Measurements from ENCODE around the gene FAM120B. TPM values are rescaled to one million over a fixed set of nuclear protein-coding genes. Genes with fewer than 3 reads are reported as not detected.

FAM120B gene
- total RNA-seq, 4 donors from 2014 or later, result 25.0 to 32.8 (median 27.5) TPM

DNA sequence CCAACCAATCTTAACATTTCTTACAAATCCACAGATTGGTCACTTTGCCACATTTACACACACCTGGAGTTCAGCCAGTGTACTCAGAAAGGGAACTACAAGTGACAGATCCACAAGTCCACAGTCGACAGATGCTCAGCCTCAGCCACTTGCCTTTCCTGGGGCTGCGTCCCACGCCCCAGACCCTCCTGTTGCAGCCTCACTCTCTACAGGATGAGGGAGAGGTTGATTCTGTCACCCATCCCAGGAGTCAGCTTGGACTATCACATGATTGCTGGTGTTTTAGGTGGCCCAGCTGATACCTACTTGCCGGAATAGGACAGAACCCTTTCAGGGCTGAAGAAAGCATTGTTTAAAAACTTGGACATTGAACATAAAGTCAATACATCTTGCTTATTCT, 108.8 kb downstream of the FAM120B start:
- TF ChIP-seq, protein P1, sequence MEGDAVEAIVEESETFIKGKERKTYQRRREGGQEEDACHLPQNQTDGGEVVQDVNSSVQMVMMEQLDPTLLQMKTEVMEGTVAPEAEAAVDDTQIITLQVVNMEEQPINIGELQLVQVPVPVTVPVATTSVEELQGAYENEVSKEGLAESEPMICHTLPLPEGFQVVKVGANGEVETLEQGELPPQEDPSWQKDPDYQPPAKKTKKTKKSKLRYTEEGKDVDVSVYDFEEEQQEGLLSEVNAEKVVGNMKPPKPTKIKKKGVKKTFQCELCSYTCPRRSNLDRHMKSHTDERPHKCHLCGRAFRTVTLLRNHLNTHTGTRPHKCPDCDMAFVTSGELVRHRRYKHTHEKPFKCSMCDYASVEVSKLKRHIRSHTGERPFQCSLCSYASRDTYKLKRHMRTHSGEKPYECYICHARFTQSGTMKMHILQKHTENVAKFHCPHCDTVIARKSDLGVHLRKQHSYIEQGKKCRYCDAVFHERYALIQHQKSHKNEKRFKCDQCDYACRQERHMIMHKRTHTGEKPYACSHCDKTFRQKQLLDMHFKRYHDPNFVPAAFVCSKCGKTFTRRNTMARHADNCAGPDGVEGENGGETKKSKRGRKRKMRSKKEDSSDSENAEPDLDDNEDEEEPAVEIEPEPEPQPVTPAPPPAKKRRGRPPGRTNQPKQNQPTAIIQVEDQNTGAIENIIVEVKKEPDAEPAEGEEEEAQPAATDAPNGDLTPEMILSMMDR (IDR thresholded peaks at IDR 0.05; ENCODE audit: low read depth), result no peak

DNA sequence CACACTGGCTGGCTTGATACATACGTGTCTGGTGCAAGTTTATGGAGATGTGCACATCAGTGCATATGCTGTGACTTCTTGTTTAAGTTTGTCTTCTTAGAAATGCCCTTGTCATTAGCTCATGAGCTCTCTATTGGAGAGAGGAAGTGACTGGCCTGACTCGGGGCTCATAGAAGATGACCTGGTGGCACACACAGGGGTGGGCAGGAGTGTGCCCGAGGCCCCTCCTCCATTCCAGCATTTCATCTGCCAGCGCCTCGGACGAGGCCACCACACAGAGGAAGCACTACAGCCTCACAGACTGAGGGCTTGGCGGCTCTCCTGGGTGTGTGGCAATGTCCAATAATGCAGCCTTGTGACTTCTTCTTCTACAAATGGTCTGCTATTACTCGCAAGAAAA, 109.7 kb downstream of the FAM120B start:
- TF ChIP-seq, protein P1 (IDR thresholded peaks at IDR 0.05; ENCODE audit: low read depth), result no peak

DNA sequence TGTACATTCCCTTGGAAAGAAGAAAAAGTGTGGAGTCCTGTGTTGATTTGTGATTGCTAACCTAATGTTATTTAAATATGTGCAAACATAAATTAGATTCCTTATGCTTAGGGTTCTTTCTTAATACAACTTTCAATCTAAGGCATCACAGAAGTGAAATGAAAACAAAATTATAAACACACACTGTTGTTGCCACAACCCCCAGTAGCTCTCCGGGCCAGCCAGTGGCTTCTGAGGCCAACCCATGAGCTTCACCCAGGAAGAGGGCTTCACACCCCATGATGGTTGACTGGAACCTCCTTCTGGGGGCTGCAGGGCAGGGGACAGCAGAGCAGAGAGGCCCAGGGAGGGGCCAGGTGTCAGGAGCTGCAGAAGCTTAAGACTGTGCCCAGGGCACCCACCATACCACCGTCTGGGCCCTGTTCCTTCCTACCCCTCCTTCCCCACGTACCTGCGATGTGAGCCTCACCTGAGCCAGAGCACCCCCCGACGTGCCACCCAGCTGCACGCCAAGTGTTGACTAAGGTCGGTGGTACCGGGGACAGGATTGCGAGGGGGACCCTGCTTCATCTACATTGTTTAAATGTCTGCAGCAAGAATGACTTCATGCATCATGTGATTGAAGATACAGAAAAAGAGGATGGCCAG, 110.5 kb downstream of the FAM120B start:
- TF ChIP-seq, protein P1 (IDR thresholded peaks at IDR 0.05; ENCODE audit: low read depth), result no peak

DNA sequence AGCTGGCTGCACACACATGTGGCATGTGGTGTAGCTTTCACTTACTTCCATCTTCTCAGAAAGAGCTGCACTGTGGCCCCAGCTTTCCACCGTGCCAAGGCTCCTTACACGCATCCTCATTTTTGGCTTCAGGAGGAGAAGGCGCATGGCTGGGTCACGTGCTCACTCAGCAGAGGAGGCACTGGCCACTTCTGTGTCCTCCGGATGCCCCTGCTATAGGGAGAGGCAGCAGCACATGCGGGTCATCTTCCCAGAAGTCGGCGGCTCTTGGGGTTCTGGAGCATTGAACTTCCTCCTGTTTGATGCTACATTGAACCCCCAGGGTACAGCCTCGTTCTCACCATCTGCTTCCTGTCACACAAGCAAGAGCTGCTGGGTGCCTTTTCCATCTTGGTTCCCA, 111.3 kb downstream of the FAM120B start:
- TF ChIP-seq, protein P1 (IDR thresholded peaks at IDR 0.05; ENCODE audit: low read depth), result no peak

DNA sequence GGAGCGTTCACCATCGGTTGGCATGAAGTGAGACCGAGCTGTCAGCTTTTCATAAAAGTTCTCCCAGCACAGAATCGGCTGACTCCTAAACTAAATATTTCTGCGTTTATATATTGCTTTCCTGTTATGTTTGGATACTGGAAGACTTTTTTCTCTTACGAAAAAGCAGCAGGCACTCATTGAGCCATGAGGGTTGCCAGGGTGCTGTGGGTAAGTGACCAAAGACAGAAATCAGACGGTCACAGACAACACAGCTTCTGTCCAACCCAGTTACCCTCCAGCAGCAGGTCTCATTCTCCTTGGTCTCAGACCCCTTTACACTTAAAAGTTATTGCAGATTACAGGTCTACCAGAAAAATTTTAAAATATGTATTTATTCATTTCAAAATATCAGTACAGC, 113.7 kb downstream of the FAM120B start:
- TF ChIP-seq, protein P1 (IDR thresholded peaks at IDR 0.05; ENCODE audit: low read depth), result no peak

DNA sequence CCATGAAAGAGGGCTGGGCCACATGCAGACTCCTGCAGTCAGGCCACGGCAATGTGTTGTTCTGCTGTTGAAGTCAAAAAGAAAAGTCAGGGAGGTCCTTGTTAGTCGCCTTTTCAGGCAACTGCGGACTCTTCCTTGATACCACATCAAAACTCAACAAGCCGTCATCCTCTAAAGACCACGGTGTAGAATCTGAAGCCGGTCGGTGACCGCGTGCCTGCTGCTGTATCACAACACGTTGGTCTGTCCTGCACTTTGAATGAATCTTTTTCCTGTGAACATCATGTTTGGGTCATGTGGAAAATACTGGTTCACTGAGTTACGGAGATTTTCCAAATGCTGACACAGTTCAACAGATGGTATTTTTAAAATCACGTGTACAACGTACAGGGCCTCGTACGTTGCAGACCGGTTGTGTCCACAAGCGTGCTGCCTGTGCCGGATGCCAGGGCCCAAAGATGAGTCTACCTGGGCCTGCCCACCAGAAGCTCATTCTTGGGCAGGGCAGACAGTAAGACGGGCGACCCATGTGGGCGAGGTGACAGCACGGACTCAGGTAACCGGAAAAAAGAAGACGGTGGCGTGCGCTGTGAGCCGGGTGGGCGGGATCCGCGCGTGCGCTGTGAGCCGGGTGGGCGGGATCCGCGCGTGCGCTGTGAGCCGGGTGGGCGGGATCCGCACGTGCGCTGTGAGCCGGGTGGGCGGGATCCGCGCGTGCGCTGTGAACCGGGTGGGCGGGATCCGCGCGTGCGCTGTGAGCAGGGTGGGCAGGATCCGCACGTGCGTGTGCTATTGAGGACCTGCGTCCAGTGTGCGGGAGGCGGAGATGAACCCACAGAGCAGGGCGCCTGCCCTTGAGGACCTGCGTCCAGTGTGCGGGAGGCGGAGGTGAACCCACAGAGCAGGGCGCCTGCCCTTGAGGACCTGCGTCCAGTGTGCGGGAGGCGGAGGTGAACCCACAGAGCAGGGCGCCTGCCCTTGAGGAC, 114.5 kb downstream of the FAM120B start:
- TF ChIP-seq, protein P1 (IDR thresholded peaks at IDR 0.05; ENCODE audit: low read depth), result no peak

DNA sequence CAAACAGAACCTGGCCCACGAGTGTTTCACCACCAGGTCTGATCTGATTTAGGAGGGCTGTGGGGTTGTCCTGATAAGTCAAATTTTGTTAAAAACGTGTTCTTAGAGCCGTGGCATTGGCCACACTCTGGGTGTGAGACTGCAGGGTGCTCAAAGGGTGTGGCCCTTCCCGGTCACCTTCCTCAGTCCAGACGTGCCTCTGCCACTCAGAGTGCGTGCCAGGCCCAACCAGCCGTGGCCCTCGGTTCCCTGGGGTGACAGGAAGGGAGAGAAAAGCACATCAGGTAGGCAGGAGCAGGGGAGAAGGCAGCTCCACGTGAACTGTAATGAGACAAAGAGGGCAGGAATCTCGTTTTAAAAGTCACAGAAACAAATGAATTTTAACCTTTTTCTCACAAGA, 115.4 kb downstream of the FAM120B start:
- TF ChIP-seq, protein P1 (IDR thresholded peaks at IDR 0.05; ENCODE audit: low read depth), result no peak

Data from subcutaneous adipose tissue (tissue), 4 donors.